H7 (cell line): ENCODE results near the gene DGAT2. TPM values are rescaled to one million over a fixed set of nuclear protein-coding genes. Genes with fewer than 3 reads are reported as not detected.
A peak's percentile ranks its signal among the peaks of the same experiment; 100 is the strongest.

Source experiments
- DNase-seq: peaks from one replicate; pipeline ENCODE4 v3.0.0; 2012
- H3K27me3 ChIP-seq: 2 replicates; pipeline ENCODE4 v1.6.0; 2011; ENCODE audit warnings: mild to moderate bottlenecking, low read length; ENCODE audit not compliant: control insufficient read depth, insufficient read depth
- H3K36me3 ChIP-seq: replicated peaks from 2 replicates; pipeline ENCODE4 v1.5.1; 2011; ENCODE audit warnings: low read length; ENCODE audit not compliant: control insufficient read depth, insufficient read depth
- H3K4me3 ChIP-seq: 2 replicates; pipeline ENCODE4 v1.5.1; 2011; ENCODE audit warnings: low read depth, mild to moderate bottlenecking, control low read depth, low read length, moderate library complexity; ENCODE audit not compliant: insufficient read depth
- total RNA-seq: library from RNA; depleted of rRNA; stranded (reverse); fragments of >200 nt; shearing (Covaris generic); gene quantifications from 2 replicates; pipeline ENCODE4 v1.2.3, GENCODE V29; 2014

DGAT2 gene
- total RNA-seq, 1 experiment from 2014 or later = 1.1 TPM

GRCh38 chr11:75797116-75797515, 28.5 kb downstream of the DGAT2 start:
- H3K36me3 ChIP-seq = no peaks in the 10 kb centered on the region
- no peak overlapping the region for H3K4me3 ChIP-seq
- DNase-seq = no peak
- H3K27me3 ChIP-seq = no peaks in the 10 kb centered on the region

GRCh38 chr11:75797792-75798191, 29.2 kb downstream of the DGAT2 start:
- DNase-seq = no peak
- no peaks in the 10 kb centered on the region for H3K27me3 ChIP-seq
- no peak overlapping the region for H3K4me3 ChIP-seq
- no peaks in the 10 kb centered on the region for H3K36me3 ChIP-seq

GRCh38 chr11:75800136-75800675, 31.6 kb downstream of the DGAT2 start:
- no peak for DNase-seq
- H3K27me3 ChIP-seq = no peaks in the 10 kb centered on the region
- H3K4me3 ChIP-seq = no peak overlapping the region
- no peaks in the 10 kb centered on the region for H3K36me3 ChIP-seq

- H3K4me3 ChIP-seq = no peak overlapping the region
- H3K36me3 ChIP-seq = no peaks in the 10 kb centered on the region
- DNase-seq = no peak
- H3K27me3 ChIP-seq = no peaks in the 10 kb centered on the region
Measured at GRCh38 chr11:75800728-75801361, 32.3 kb downstream of the DGAT2 start.

- Histone ChIP-seq H3K27me3 (no peaks in the 10 kb centered on the region), H3K4me3 (no peak overlapping the region), H3K36me3 (no peaks in the 10 kb centered on the region)
- no peak for DNase-seq
Measured at GRCh38 chr11:75801362-75802020, 32.9 kb downstream of the DGAT2 start.

- Histone ChIP-seq H3K36me3 (no peaks in the 10 kb centered on the region), H3K27me3 (no peaks in the 10 kb centered on the region), H3K4me3 (no peak overlapping the region)
- no peak for DNase-seq
Measured at GRCh38 chr11:75802021-75802912, 33.7 kb downstream of the DGAT2 start.

GRCh38 chr11:75802913-75803820, 34.6 kb downstream of the DGAT2 start:
- no peaks in the 10 kb centered on the region for H3K36me3 ChIP-seq
- DNase-seq = peak; percentile 89
- no peak overlapping the region for H3K4me3 ChIP-seq
- H3K27me3 ChIP-seq = no peaks in the 10 kb centered on the region

GRCh38 chr11:75809111-75809510, 40.5 kb downstream of the DGAT2 start:
- no peaks in the 10 kb centered on the region for H3K36me3 ChIP-seq
- no peak overlapping the region for H3K4me3 ChIP-seq
- H3K27me3 ChIP-seq = no peaks in the 10 kb centered on the region; the same call in 1 of the 2 replicates
- no peak for DNase-seq

GRCh38 chr11:75809991-75810390, 41.4 kb downstream of the DGAT2 start:
- Histone ChIP-seq H3K27me3 (no peaks in the 10 kb centered on the region; the same call in 1 of the 2 replicates), H3K36me3 (no peaks in the 10 kb centered on the region), H3K4me3 (no peak overlapping the region)
- no peak for DNase-seq

GRCh38 chr11:75810637-75811390, 42.2 kb downstream of the DGAT2 start:
- no peak for DNase-seq
- Histone ChIP-seq H3K36me3 (no peaks in the 10 kb centered on the region), H3K4me3 (no peak overlapping the region), H3K27me3 (no peaks in the 10 kb centered on the region; the same call in 1 of the 2 replicates)

GRCh38 chr11:75811485-75811884, 42.9 kb downstream of the DGAT2 start:
- DNase-seq = no peak
- Histone ChIP-seq H3K4me3 (no peak overlapping the region), H3K36me3 (no peaks in the 10 kb centered on the region), H3K27me3 (peaks cover 5% of the 10 kb centered on the region)

- no peak overlapping the region for H3K4me3 ChIP-seq
- peaks cover 6% of the 10 kb centered on the region for H3K27me3 ChIP-seq
- H3K36me3 ChIP-seq = no peaks in the 10 kb centered on the region
- DNase-seq = peak; percentile 27
Measured at GRCh38 chr11:75812542-75813040, 44.0 kb downstream of the DGAT2 start.

GRCh38 chr11:75813124-75813523, 44.5 kb downstream of the DGAT2 start:
- DNase-seq = no peak
- no peaks in the 10 kb centered on the region for H3K36me3 ChIP-seq
- no peak overlapping the region for H3K4me3 ChIP-seq
- H3K27me3 ChIP-seq = peaks cover 6% of the 10 kb centered on the region
